ENCODE data around the gene MIDN.

The MIDN gene

DNA sequence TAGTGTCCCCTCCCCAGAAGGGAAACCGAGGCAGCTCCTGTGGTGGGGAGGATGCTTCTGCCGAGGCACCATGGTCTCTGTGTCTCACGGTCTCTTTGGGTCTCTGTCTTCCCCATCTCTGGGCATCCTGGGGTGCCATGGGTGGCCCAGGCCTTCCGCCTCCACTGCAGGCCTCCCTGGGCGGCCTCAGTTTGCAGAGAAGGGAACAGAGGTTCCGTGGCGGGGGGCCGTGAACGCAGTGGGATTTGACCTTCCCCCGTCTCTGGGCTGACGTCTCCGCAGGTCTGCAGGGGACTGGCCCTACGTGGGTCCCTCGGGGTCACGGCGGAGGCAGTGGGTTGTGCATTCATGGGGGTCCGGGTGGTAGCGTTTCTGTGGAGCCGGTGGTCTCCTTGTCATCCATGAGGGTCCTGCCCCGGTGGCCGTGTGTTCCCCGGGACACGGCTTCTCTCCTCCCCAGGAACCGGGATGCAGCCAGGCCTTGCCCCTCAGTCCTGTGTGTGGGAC is 41.9 kb downstream of the MIDN start:
- Histone ChIP-seq H4K12ac (ENCODE audit: low read depth, low read length) (no peak overlapping the region), H2AK5ac (ENCODE audit: low read length) (no peak overlapping the region), H3K4ac (ENCODE audit: low read depth, low read length) (no peak overlapping the region), H3K18ac (ENCODE audit: low read length) (no peak overlapping the region), H3K14ac (ENCODE audit: low read length) (no peak overlapping the region), H3K9me3 (ENCODE audit: insufficient read depth, low read depth, low read length) (no peaks in the 10 kb centered on the region), H2AFZ (ENCODE audit: insufficient read depth, low read length, poor library complexity) (no peak overlapping the region), H3K79me2 (ENCODE audit: control insufficient read depth, insufficient read depth, low read length, poor library complexity) (no peaks in the 10 kb centered on the region), H3K4me2 (ENCODE audit: low read length) (no peak overlapping the region), H3K23ac (ENCODE audit: low read length) (no peak overlapping the region), H3K79me1 (ENCODE audit: low read length) (no peaks in the 10 kb centered on the region), H4K8ac (ENCODE audit: low read depth, low read length) (no peak overlapping the region), H3K36me3 (ENCODE audit: control insufficient read depth in 1 of 2, insufficient read depth in 2 of 2, low read length in 2 of 2) (no peaks in the 10 kb centered on the region), H3K4me3 (ENCODE audit: low read depth, low read length) (no peak overlapping the region), H2BK5ac (ENCODE audit: low read depth, low read length, poor library complexity) (no peak overlapping the region), H3K27ac (ENCODE audit: low read depth, low read length) (no peak overlapping the region), H3K27me3 (ENCODE audit: insufficient read depth, low read length) (peaks cover 7% of the 10 kb centered on the region), H3K9ac (ENCODE audit: low read length) (no peak overlapping the region), H2BK120ac (ENCODE audit: insufficient read depth, low read length, poor library complexity) (no peak overlapping the region), H3K4me1 (ENCODE audit: control insufficient read depth in 1 of 2, insufficient read depth in 2 of 2, low read length in 2 of 2) (peaks cover 0 to 6% of the 10 kb centered on the region in 2 experiments), H2BK12ac (ENCODE audit: low read length) (no peak overlapping the region), H4K91ac (ENCODE audit: low read depth, low read length) (no peak overlapping the region)
- no CpG with 5 or more reads among the region's 24 CpGs for WGBS (ENCODE audit: extremely low coverage, insufficient coverage, insufficient read length)
- DNase-seq: no peak

DNA sequence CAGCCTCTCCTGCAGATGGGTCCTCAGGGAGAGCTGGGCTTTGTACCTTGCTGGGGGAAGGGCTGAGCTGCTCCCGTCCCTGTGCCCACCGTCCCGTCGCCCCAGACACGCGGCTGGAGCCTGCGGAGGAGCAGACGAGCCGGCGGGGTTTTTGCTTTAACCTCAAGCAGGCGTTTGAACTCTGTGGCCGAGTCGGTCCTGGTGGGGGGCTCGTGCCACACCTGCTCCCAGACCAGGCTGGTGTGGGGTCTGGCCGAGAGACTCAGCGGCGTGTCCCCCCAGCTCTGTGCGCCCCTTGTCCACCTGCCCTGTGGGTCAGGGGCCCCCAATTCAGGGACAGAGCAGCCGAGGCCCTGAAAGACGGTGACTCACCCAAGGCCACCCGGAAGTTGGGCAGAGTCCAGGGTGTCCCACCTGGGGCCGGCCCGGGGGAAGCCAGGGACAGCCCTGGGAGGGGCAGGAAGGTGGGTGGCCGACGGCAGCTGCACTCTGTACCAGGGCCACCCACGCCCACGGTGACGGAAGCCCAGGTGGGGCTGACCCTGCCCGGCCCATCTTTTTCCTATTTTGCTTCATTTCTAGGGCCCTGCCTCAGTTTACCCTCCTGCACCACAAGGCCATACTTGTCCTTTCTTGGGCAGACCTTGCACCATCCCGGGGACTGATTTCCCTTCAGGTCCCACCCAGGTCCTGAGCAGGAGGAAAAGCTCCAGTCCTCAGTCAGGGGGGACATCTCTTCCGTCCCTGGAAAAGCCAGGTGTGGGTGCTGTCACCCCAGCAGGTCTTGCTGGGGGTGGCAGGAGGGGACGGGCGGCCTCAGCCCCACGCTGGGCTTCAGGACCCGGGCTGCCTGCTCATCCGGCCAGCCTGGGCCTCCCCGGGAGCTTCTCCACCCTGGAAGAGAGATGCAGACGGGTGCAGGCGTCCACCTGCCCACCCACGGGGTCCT is 42.6 kb downstream of the MIDN start:
- H2AK5ac ChIP-seq (ENCODE audit: low read length): no peak overlapping the region
- no peak overlapping the region for H3K18ac ChIP-seq (ENCODE audit: low read length)
- no peak overlapping the region for H2BK12ac ChIP-seq (ENCODE audit: low read length)
- no peak overlapping the region for H4K91ac ChIP-seq (ENCODE audit: low read depth, low read length)
- no peaks in the 10 kb centered on the region for H3K9me3 ChIP-seq (ENCODE audit: insufficient read depth, low read depth, low read length)
- H3K79me1 ChIP-seq (ENCODE audit: low read length): no peaks in the 10 kb centered on the region
- H3K4ac ChIP-seq (ENCODE audit: low read depth, low read length): no peak overlapping the region
- no peak overlapping the region for H3K4me2 ChIP-seq (ENCODE audit: low read length)
- H4K12ac ChIP-seq (ENCODE audit: low read depth, low read length): no peak overlapping the region
- H3K27me3 ChIP-seq (ENCODE audit: insufficient read depth, low read length): peaks cover 5% of the 10 kb centered on the region
- no peak overlapping the region for H3K4me3 ChIP-seq (ENCODE audit: low read depth, low read length)
- H3K4me1 ChIP-seq (ENCODE audit: control insufficient read depth in 1 of 2, insufficient read depth in 2 of 2, low read length in 2 of 2): peaks cover 0 to 9% of the 10 kb centered on the region in 2 experiments
- H2AFZ ChIP-seq (ENCODE audit: insufficient read depth, low read length, poor library complexity): no peak overlapping the region
- no peak overlapping the region for H3K27ac ChIP-seq (ENCODE audit: low read depth, low read length)
- H2BK120ac ChIP-seq (ENCODE audit: insufficient read depth, low read length, poor library complexity): no peak overlapping the region
- WGBS (ENCODE audit: extremely low coverage, insufficient coverage, insufficient read length): no CpG with 5 or more reads among the region's 40 CpGs
- no peak overlapping the region for H3K14ac ChIP-seq (ENCODE audit: low read length)
- no peak for DNase-seq
- H4K8ac ChIP-seq (ENCODE audit: low read depth, low read length): no peak overlapping the region
- H3K9ac ChIP-seq (ENCODE audit: low read length): no peak overlapping the region
- no peaks in the 10 kb centered on the region for H3K79me2 ChIP-seq (ENCODE audit: control insufficient read depth, insufficient read depth, low read length, poor library complexity)
- H3K23ac ChIP-seq (ENCODE audit: low read length): no peak overlapping the region
- no peak overlapping the region for H2BK5ac ChIP-seq (ENCODE audit: low read depth, low read length, poor library complexity)
- H3K36me3 ChIP-seq (ENCODE audit: control insufficient read depth in 1 of 2, insufficient read depth in 2 of 2, low read length in 2 of 2): no peaks in the 10 kb centered on the region

DNA sequence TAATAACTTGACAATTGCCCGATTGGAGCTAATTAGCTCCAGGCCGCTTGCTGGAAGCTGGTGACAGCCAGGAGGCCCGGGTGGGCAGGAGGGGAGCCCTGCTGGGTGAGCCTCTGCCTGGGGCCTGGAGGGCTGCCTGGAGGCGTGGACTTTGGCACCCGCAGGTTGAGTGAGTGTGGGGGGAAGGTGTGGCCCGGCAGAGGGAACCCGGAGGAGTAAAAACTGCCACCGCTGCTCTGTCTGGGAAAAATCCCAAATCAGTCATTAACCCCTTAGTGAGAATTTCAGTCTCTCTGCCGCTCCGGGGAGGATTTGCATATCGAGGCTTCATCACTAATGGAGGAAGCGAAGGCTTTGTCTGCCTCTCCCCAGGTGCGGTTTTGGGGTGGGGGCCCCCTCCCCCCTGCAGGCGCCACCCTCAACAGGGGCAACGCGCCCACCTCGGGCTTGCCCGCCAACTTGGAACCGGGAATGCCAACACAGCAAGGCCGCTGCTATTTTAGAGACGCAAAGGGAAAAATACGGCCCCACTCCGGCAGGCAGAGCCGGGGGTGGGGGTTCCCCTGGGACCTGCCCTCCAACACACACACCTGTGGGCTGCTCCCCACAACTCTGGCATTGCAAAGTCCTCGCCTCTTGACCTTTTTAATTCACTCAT is 43.5 kb downstream of the MIDN start:
- Histone ChIP-seq H3K18ac (ENCODE audit: low read length) (no peak overlapping the region), H2AK5ac (ENCODE audit: low read length) (no peak overlapping the region), H2BK12ac (ENCODE audit: low read length) (no peak overlapping the region), H3K79me2 (ENCODE audit: control insufficient read depth, insufficient read depth, low read length, poor library complexity) (no peaks in the 10 kb centered on the region), H3K4me1 (ENCODE audit: control insufficient read depth in 1 of 2, insufficient read depth in 2 of 2, low read length in 2 of 2) (peaks cover 0 to 3% of the 10 kb centered on the region in 2 experiments), H3K14ac (ENCODE audit: low read length) (no peak overlapping the region), H3K27ac (ENCODE audit: low read depth, low read length) (no peak overlapping the region), H3K27me3 (ENCODE audit: insufficient read depth, low read length) (no peaks in the 10 kb centered on the region), H4K12ac (ENCODE audit: low read depth, low read length) (no peak overlapping the region), H3K23ac (ENCODE audit: low read length) (no peak overlapping the region), H3K4ac (ENCODE audit: low read depth, low read length) (no peak overlapping the region), H4K91ac (ENCODE audit: low read depth, low read length) (no peak overlapping the region), H2BK120ac (ENCODE audit: insufficient read depth, low read length, poor library complexity) (no peak overlapping the region), H3K4me2 (ENCODE audit: low read length) (no peak overlapping the region), H3K4me3 (ENCODE audit: low read depth, low read length) (no peak overlapping the region), H3K9me3 (ENCODE audit: insufficient read depth, low read depth, low read length) (no peaks in the 10 kb centered on the region), H4K8ac (ENCODE audit: low read depth, low read length) (no peak overlapping the region), H3K9ac (ENCODE audit: low read length) (no peak overlapping the region), H2BK5ac (ENCODE audit: low read depth, low read length, poor library complexity) (no peak overlapping the region), H3K36me3 (ENCODE audit: control insufficient read depth in 1 of 2, insufficient read depth in 2 of 2, low read length in 2 of 2) (no peaks in the 10 kb centered on the region), H3K79me1 (ENCODE audit: low read length) (no peaks in the 10 kb centered on the region), H2AFZ (ENCODE audit: insufficient read depth, low read length, poor library complexity) (no peak overlapping the region)
- no CpG with 5 or more reads among the region's 25 CpGs for WGBS (ENCODE audit: extremely low coverage, insufficient coverage, insufficient read length)
- DNase-seq: no peak

DNA sequence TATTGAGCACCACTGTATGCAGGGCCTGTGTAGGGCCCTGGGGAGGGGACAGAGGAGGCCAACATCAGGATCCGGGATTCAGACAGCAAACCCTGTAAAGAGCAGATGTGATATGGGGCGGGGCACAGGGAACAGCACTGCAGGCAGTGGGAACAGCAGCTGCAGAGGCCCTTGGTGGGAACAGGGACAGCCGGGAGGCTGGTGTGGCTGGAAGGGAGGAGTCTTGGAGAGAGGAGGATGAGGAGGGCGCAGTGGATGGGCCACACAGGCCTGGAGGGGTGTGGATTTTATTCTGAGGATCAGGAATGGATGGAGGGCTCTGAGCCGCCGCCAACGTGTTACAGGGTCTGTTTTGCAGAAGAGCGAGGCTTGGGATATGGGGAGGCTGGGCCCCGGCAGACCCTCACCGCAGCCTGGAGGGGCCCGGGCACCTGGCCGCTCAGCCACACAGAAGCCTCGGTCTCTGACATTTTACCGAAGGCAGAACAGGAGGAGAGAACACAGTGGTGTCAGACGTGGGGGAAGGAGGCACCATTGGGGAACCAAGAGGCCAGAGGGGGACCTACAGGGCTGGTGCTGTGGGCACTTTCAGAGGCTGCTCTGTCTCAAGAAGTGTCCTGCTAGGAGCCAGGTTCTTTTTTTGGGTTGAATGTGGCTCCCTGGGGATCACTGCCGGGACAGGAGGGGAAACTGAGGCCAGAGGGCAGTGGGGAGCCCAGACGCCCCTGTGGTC is 44.2 kb downstream of the MIDN start:
- Histone ChIP-seq H3K4me2 (ENCODE audit: low read length) (no peak overlapping the region), H4K12ac (ENCODE audit: low read depth, low read length) (no peak overlapping the region), H2BK5ac (ENCODE audit: low read depth, low read length, poor library complexity) (no peak overlapping the region), H4K8ac (ENCODE audit: low read depth, low read length) (no peak overlapping the region), H2BK12ac (ENCODE audit: low read length) (no peak overlapping the region), H3K4me3 (ENCODE audit: low read depth, low read length) (no peak overlapping the region), H2AK5ac (ENCODE audit: low read length) (no peak overlapping the region), H3K9me3 (ENCODE audit: insufficient read depth, low read depth, low read length) (no peaks in the 10 kb centered on the region), H2BK120ac (ENCODE audit: insufficient read depth, low read length, poor library complexity) (no peak overlapping the region), H3K27me3 (ENCODE audit: insufficient read depth, low read length) (no peaks in the 10 kb centered on the region), H3K4me1 (ENCODE audit: control insufficient read depth in 1 of 2, insufficient read depth in 2 of 2, low read length in 2 of 2) (peaks cover 0 to 3% of the 10 kb centered on the region in 2 experiments), H3K79me2 (ENCODE audit: control insufficient read depth, insufficient read depth, low read length, poor library complexity) (no peaks in the 10 kb centered on the region), H3K27ac (ENCODE audit: low read depth, low read length) (no peak overlapping the region), H4K91ac (ENCODE audit: low read depth, low read length) (no peak overlapping the region), H2AFZ (ENCODE audit: insufficient read depth, low read length, poor library complexity) (no peak overlapping the region), H3K18ac (ENCODE audit: low read length) (no peak overlapping the region), H3K14ac (ENCODE audit: low read length) (no peak overlapping the region), H3K23ac (ENCODE audit: low read length) (no peak overlapping the region), H3K36me3 (ENCODE audit: control insufficient read depth in 1 of 2, insufficient read depth in 2 of 2, low read length in 2 of 2) (no peaks in the 10 kb centered on the region), H3K9ac (ENCODE audit: low read length) (no peak overlapping the region), H3K4ac (ENCODE audit: low read depth, low read length) (no peak overlapping the region), H3K79me1 (ENCODE audit: low read length) (no peaks in the 10 kb centered on the region)
- no peak for DNase-seq
- no CpG with 5 or more reads among the region's 17 CpGs for WGBS (ENCODE audit: extremely low coverage, insufficient coverage, insufficient read length)

All from trophoblast cell (in vitro differentiated cells and primary cell).